ES-I3 (cell line): ENCODE results near the gene YLPM1.

Experiments used
- H3K36me3 ChIP-seq: 2 replicates; pipeline ENCODE4 v1.6.1; 2013; ENCODE audit warnings: mild to moderate bottlenecking, low read length, control low read depth, moderate library complexity; ENCODE audit not compliant: insufficient read depth
- H3K4me1 ChIP-seq: 2 replicates; pipeline ENCODE4 v1.6.1; 2013; ENCODE audit warnings: mild to moderate bottlenecking, control low read depth, low read length; ENCODE audit not compliant: insufficient read depth
- H3K9ac ChIP-seq: 2 replicates; pipeline ENCODE4 v1.6.1; 2013; ENCODE audit warnings: low read depth, mild to moderate bottlenecking, low read length, moderate library complexity
- H3K9me3 ChIP-seq: 2 replicates; pipeline ENCODE4 v1.6.1; 2013; ENCODE audit warnings: mild to moderate bottlenecking, low read length, moderate library complexity; ENCODE audit not compliant: control insufficient read depth, insufficient read depth

Gene YLPM1

DNA sequence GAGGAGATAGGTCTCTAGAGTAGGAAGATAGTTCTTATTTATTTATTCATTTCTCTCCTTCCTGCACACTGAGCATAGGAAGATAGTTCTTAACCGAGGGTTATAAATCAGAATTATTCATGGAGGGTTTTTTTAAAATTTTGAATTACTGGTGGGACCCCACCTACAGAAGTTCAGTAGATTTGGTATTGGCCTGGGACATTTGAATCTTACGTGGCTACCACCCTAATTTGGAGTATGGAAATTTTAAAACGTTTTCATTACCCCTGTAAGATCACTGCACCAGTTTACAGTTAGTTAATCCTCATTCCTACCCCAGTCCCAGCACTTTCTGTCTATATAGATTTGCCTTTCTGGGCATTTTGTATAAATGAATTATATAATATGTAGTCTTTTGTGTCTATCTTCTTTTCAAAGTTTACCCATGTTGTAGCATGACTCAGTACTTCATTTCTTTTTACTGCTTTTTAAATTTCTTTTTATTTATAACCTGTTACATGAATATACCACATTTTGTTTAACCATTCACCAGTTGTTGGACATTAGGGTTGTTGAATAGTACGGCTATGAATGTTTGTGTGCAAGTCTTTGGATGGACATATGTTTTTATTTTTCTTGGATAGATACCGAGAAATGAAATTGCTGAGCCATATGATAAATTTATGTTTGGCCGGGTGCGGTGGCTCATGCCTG is 44.9 kb downstream of the YLPM1 start:
- H3K36me3 ChIP-seq = peaks cover 28% of the 10 kb centered on the region
- no peaks in the 10 kb centered on the region for H3K4me1 ChIP-seq
- H3K9me3 ChIP-seq = no peaks in the 10 kb centered on the region
- no peak overlapping the region for H3K9ac ChIP-seq

DNA sequence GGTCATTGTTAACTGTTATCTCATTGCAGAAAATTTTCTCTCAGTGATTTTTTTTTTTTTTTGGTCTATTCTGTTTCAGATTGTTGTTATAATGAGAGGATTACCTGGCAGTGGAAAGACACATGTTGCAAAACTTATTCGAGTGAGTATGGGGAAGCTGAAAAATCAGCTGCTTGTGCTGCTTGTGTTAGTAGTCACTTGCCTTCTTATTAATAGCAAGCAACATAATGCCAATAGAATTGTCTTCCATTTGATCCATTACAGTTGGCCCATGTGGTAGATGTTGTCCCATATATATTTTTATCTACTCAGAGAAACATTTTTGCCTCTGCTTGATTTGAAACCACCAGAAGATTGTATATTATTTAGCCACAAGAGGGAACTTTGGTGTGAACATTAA is 53.0 kb downstream of the YLPM1 start:
- H3K36me3 ChIP-seq = peaks cover 17% of the 10 kb centered on the region
- no peak overlapping the region for H3K9ac ChIP-seq
- H3K9me3 ChIP-seq = no peaks in the 10 kb centered on the region
- no peaks in the 10 kb centered on the region for H3K4me1 ChIP-seq

DNA sequence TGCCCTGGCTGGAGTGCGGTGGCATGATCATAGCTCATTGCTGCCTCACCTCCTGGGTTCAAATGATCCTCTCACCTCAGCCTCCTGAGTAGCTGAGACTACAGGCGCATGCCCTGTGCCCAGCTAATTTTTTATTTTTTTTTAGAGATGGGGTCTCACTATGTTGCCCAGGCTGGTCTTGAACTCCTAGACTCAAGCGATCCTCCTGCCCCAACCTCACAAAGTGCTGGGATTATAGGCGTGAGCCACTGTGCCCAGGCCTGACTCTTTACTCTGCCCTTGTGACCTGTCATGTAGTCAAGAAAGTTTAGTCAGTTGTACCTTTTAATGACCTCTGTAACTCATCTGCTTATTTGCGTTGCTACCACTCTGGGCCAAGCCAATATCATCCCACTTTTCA is 57.2 kb downstream of the YLPM1 start:
- Histone ChIP-seq H3K36me3 (peaks cover 13% of the 10 kb centered on the region), H3K9ac (no peak overlapping the region), H3K4me1 (no peaks in the 10 kb centered on the region), H3K9me3 (no peaks in the 10 kb centered on the region)

DNA sequence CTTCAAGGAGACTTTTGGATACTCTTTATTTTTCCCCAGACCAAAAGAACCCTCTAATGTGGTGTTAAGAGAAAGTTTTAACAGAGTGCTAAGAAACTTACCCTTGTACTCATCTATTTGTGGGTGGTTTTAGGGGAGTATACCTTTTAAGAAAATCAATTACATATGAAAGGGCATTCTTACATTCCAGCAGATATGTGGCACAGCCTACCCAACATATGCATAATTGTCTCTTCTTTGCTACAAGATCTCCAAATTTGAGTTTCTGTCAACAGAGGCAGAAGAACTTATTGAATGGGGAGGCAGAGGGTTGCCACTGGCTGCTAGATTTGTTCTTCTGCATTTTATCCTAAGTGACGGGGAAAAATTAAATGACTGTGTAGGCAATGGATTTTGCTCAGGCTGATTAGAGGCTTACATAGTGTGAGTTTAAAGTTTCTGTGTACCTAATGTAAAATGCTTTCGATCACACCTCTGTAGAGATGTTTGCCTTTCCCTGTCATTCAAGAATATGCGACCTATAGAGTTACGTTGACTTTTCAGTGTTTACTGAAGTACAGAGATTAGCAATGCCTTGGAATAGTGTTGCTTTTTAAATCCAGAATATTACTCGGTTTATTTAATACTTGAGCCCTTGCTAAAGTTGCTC is 58.3 kb downstream of the YLPM1 start:
- Histone ChIP-seq H3K9me3 (no peaks in the 10 kb centered on the region), H3K4me1 (no peaks in the 10 kb centered on the region; the same call in 1 of the 2 replicates), H3K9ac (no peak overlapping the region), H3K36me3 (peaks cover 12% of the 10 kb centered on the region)

DNA sequence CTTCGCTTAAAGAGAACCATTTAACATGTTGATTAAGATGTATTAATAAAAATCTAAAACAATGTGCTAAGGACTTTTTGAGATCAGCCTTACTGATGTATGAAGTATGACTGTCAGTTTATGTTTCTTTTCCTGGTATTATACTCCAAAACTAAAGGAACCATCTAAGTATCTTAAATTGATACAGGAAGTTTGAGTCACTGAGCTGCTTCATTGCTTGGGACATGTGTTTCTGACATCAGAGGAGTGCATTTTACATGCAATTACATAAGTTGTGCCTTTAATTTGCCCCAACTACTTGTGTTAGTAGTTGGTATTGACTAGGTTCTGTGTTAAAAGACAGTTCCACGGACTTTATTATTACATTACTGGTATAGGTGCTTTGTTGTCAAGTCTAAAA is 61.9 kb downstream of the YLPM1 start:
- Histone ChIP-seq H3K9me3 (no peaks in the 10 kb centered on the region), H3K4me1 (no peaks in the 10 kb centered on the region; the same call in 1 of the 2 replicates), H3K36me3 (peaks cover 16% of the 10 kb centered on the region), H3K9ac (no peak overlapping the region)

DNA sequence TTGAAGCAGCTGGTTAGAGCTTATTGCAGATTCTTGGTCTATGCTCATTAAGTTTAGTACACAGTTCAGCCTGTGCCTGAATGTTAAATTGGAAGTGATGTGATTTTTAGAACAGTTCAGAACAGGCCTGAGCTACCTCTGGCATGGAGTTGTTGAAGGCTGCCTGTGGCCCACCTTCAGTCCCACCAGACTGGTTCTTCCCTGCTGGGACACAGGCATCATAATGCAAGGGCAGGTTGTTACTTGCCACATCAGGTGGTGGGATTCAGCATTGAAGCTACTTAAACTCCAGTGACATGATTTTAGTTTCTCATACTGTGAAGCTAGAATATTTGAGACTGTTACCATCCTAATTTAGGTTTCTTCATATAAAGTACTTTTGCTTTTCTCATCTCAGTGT is 63.5 kb downstream of the YLPM1 start:
- Histone ChIP-seq H3K4me1 (no peaks in the 10 kb centered on the region; the same call in 1 of the 2 replicates), H3K9me3 (no peaks in the 10 kb centered on the region), H3K9ac (no peak overlapping the region), H3K36me3 (peaks cover 27% of the 10 kb centered on the region)

DNA sequence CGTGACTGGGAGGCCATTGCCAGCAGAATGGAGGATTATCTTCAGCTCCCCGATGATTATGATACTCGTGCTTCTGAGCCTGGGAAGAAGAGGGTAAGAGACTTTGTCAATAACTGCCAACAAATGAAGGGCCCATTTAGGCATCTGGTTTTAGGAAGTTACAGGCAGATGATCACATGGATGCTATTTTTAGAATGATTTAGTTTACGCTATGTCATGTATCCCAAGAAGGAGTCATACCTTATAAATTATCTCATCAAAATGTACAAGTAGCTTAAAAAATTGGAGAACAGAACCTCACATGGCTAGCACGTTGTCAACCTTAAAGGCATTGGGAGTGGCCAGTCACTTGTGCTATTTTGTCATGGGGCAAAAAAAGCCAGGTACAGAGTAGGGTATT is 66.1 kb downstream of the YLPM1 start:
- Histone ChIP-seq H3K36me3 (peaks cover 24% of the 10 kb centered on the region), H3K9ac (no peak overlapping the region), H3K9me3 (no peaks in the 10 kb centered on the region), H3K4me1 (no peaks in the 10 kb centered on the region; the same call in 1 of the 2 replicates)

DNA sequence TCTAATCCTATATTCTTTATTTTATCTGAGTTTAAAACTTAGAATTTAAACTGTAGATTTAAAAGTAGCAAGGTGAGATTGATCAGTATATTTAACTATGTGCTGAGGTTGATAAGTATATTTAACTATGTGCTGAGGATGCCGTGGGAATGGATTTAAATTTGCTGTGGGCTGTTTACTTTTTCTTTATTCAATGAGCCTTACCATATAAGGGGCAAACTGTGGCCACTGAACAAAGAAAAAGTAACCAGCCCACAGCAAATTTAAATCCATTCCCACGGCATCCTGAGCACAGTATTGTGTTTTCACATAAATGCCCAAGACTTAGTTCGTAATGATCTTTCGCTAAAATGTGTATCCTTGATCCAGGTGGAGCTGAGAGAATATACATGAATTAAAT is 69.7 kb downstream of the YLPM1 start:
- Histone ChIP-seq H3K9me3 (no peaks in the 10 kb centered on the region), H3K9ac (no peak overlapping the region), H3K36me3 (peaks cover 32% of the 10 kb centered on the region), H3K4me1 (no peaks in the 10 kb centered on the region)

DNA sequence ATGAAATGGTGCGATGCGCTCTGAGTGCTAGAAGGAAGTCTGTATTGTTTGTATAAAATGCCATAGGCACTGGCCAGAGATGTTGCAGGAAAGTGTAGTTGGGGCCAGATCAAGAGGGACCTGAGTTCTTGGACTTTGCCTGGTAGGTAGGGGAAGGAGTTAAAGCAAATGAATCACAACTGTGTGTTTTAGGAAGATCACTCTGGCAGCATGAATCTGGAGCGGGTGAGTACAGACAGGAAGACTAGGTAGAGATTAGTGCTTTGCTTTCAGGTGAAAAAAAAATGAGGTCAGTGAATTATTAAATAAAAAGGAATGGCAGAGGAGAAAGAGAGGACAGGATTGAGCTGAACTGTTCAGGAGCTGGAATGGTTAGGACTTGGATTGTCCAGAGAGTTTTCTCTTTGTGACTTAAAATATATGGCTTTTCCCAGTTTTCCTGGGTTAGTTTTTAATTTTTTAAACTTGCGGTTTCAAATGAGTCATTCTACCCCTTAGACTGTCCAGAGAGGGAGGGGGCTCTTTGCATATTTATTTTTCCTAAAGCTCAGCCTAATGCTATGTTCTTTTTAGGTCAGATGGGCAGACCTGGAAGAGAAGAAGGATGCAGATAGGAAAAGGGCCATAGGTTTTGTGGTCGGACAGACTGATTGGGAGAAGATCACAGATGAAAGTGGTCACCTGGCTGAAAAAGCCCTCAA is 71.7 kb downstream of the YLPM1 start:
- Histone ChIP-seq H3K9ac (no peak overlapping the region), H3K4me1 (no peaks in the 10 kb centered on the region), H3K36me3 (peaks cover 22% of the 10 kb centered on the region)

DNA sequence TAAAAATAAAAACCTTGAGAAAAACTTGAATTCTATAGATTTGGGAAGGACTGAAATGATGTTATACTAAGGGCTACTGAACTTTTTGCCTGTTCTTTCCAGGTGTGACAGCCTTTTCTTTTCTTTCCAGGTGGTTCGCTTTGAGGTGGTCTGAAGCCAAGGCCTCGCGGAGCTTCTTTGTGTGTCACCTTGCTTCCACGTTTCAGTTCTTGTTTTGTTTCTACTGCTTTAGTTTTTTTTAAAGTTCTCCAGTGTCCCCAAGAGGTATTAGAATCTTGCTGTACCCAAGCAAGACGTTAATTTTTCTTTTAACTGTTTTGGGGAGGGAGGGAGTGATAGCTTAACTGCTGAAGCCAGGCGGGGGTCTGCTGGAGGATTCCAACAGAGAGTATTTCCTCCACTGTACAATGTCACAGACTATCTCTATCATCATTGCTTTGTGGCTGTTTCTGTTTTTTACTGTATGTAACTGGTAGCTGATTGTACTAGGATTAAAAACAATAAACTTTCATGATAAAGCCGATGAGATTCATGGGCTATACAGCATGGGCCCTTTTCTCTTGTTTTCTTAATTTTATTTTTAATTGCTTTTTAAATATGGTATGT is 72.6 kb downstream of the YLPM1 start:
- H3K9ac ChIP-seq = no peak overlapping the region
- peaks cover 17% of the 10 kb centered on the region for H3K36me3 ChIP-seq
- no peaks in the 10 kb centered on the region for H3K4me1 ChIP-seq
- no peaks in the 10 kb centered on the region for H3K9me3 ChIP-seq

More for the DNA sequence above, 71.7 kb downstream of the YLPM1 start:
- no peaks in the 10 kb centered on the region for H3K9me3 ChIP-seq

DNA sequence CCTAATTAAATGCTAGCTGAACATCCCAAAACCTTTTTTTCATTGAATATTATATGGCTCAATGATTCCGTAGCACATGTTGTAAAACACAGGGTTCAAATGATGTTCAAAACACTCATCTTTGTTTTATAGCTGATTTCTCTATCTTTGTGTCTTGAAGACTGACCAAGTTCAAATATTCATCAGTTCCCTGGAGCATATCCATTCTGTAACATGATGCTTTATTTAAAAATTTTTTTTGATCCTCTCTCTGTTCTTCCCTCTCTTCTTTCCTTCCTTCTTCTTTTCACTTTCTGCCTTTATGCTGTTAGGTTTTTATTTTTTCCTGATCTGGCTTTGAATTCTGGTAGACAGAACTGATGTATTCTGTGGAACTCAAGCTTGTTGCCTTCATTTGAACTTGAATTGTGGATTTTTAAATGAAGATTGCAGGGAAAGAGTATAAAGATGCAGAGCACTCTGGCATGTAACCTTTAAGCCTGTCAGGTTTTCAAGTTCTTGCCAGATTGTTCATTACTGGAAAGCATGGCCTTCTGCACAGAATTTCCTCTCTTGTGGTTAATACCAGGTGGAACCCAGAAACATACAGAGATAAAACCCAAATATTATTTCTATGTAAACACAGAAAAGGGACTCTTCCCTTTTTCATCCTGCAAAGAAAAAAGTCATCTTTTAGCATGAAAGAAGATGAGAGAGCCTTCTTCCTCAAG is 73.3 kb downstream of the YLPM1 start:
- Histone ChIP-seq H3K36me3 (peaks cover 10% of the 10 kb centered on the region; the same call in 1 of the 2 replicates), H3K9ac (no peak overlapping the region), H3K4me1 (no peaks in the 10 kb centered on the region), H3K9me3 (no peaks in the 10 kb centered on the region)

DNA sequence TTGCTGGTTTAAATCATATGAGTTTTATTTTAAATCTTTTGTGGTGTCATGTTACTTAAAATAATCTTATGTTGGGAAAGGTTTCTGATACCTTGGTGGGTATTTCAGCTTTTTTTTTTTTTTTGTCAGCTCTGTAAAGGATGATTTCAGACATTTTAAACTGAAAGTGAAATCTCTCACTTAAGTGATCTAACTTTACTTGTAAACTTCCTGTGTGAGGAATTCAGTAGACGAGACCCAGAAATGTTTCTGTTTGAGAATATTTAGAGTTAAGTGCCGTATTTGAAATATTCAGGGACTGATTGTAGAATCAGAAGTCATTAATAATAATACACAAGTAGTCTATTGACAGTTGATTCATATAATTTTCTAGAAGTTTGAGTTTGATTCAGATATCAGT is 75.0 kb downstream of the YLPM1 start:
- H3K9ac ChIP-seq = no peak overlapping the region
- H3K4me1 ChIP-seq = no peaks in the 10 kb centered on the region
- no peaks in the 10 kb centered on the region for H3K9me3 ChIP-seq
- H3K36me3 ChIP-seq = peaks cover 8% of the 10 kb centered on the region; the same call in 1 of the 2 replicates

DNA sequence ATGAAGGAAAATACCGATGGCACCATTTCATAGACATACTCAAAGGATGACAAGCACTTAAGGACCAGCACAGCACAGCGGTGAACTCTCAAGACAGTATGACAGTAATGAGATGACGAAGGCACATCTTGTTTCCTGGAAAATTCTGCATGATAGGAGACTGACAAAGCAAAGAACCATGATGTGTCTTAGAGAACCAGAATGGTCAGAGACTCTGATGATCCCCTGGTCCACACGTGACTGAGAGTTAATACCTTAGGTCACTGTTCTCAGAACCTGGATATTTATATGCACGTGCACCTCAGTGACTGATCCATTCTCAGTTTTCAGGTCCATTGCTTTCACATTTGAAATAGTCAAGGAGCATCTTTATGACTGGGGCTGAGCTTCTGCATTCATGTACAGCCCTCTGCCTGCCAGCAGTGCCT is 77.5 kb downstream of the YLPM1 start:
- no peaks in the 10 kb centered on the region for H3K4me1 ChIP-seq
- no peak overlapping the region for H3K9ac ChIP-seq
- peaks cover 5% of the 10 kb centered on the region; the same call in 1 of the 2 replicates for H3K36me3 ChIP-seq
- H3K9me3 ChIP-seq = no peaks in the 10 kb centered on the region
